Stimulated activated CD4-positive, alpha-beta T cell treated with anti-CD3 and anti-CD28 coated beads, Interleukin-2, amount 100 ng/mL, for 4 hours (primary cell): Measurements from ENCODE around the gene KXD1.

ENCODE experiments used
- DNase-seq: peaks from one replicate; pipeline ENCODE4 v3.0.0-alpha.2; 2020; ENCODE audit warnings: low read depth

The KXD1 gene

GRCh38 chr19:18613589-18614234 is 56.0 kb downstream of the KXD1 start:
- no peak for DNase-seq

GRCh38 chr19:18616023-18616422 is 58.4 kb downstream of the KXD1 start:
- DNase-seq, result no peak

GRCh38 chr19:18617562-18617961 is 59.9 kb downstream of the KXD1 start:
- DNase-seq, result no peak

- no peak for DNase-seq
Measured at GRCh38 chr19:18618236-18618635, 60.6 kb downstream of the KXD1 start.
